LNCAP (cell line): Measurements from ENCODE around the gene CADM1.

Source experiments
- TF ChIP-seq, protein P1 (sequence below): fragments of 450-650 bp; IDR thresholded peaks from 2 replicates; pipeline ENCODE4 v1.5.1; 2017; ENCODE audit warnings: mild to moderate bottlenecking

The CADM1 gene

DNA sequence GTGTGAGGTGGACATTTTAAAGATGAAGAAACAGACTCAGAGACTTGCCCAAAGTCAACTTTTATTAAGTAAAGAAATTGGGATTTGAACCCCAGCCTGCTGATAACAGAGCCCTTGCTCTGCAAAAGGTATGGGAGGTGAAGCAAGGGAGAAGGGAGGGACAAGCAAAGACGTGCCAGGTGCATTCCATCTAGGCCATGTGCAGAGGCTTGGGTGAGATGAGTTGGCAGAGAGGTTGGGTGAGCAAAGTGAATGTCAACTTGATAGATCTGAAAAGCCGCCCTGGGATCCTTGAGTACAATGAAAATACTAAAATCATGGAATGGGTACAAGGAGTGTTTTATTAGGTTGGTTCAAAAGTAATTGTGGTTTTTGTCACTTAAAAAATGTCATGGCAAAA lies 341.3 kb downstream of the CADM1 start:
- TF ChIP-seq, protein P1, sequence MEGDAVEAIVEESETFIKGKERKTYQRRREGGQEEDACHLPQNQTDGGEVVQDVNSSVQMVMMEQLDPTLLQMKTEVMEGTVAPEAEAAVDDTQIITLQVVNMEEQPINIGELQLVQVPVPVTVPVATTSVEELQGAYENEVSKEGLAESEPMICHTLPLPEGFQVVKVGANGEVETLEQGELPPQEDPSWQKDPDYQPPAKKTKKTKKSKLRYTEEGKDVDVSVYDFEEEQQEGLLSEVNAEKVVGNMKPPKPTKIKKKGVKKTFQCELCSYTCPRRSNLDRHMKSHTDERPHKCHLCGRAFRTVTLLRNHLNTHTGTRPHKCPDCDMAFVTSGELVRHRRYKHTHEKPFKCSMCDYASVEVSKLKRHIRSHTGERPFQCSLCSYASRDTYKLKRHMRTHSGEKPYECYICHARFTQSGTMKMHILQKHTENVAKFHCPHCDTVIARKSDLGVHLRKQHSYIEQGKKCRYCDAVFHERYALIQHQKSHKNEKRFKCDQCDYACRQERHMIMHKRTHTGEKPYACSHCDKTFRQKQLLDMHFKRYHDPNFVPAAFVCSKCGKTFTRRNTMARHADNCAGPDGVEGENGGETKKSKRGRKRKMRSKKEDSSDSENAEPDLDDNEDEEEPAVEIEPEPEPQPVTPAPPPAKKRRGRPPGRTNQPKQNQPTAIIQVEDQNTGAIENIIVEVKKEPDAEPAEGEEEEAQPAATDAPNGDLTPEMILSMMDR, result no peak

DNA sequence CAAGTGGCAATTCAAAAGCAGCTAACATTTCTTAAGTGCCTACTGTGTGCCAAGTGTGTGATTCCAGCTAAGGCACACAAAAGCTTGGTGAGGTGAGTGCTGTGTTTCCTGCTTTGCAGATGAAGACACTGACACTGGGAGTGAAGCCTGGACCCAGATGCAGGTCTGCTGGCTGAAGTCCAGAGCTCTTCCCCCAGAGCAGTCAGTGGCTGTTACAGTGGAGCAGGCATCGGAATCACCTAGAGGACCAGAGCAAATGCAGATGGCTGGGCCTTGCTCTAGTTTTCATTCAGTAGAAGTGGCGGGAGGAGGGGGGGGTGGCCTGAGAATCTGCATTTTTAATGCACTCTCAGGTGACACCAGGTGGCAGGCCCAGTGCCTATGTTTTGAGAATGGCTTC lies 342.3 kb downstream of the CADM1 start:
- TF ChIP-seq, protein P1, result no peak

DNA sequence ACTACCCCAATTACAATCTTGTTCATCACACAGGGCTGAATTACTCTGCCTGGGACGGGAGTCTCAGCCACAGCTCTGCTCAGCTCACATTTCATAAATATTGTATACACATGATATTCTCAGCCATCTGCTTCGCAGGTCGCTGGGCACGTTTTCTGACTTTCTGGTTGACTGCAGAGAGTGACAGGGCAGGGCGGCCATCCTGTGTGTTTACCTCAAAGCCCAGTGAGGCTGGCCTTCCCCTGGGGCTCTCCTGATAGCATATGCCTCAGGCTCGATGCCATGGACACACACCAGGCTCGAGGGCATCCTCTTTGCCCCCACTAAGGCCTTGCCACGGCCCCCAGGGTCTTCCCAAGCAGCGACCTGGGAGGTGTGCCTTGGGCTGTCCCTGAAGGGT lies 345.0 kb downstream of the CADM1 start:
- TF ChIP-seq, protein P1, result no peak

DNA sequence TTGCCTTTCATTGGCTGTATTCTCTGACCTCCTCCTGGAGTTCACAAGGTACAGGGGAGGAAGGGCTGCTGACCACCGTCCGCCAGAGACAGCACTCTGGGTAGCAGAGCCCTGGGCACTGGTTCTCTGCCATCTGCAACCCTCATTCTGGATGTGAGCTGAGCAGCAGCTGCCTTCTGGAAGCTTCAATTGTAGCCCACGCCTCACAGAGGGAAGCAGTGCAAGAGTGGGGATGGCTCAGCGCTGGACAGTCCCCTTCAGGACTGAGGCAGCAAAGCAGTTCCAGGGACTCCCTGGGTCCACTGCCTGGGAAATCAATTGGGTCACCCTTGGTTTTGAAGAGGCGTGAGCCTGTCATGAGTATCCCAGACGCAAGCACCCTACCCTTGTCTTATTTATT lies 346.2 kb downstream of the CADM1 start:
- TF ChIP-seq, protein P1, result no peak

DNA sequence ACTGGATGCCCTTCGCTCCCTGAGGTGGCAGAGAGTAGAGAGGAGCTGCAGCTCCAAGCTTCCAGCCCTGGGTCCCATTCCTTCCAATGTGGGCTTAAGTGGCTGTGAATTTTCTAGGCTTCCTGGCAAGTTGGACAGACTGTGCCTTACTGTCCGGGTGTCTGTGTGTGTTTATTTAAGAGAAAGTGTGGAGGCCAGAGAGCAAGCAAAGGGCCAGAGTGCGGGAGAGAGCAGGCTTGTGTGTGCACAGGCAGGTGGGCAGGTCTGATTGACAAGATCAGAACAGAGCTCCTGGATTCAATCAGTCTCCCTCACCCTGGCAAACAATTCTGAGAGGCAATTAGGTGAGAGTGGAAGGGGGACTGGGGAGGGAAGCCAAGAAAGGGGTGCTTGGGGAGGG lies 347.0 kb downstream of the CADM1 start:
- TF ChIP-seq, protein P1, result no peak

DNA sequence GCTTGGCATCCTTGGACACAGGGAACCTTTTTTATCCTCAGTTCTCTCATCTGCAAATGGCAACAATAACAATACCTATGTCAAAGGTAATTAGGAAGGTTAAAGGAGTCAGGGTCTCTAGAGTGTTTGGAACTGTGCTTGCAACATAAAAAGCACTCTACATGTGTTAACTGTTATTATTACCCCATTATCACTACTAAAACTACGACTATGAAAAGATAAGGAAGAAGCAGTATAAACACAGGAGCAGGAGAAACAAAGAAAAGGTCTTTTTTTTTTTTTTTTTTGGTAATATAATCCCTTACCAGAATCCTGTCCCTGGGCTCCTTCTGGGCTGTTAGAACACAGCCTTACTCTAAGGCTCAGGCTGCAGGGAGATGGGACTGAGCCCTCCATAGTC lies 348.2 kb downstream of the CADM1 start:
- TF ChIP-seq, protein P1, result no peak

DNA sequence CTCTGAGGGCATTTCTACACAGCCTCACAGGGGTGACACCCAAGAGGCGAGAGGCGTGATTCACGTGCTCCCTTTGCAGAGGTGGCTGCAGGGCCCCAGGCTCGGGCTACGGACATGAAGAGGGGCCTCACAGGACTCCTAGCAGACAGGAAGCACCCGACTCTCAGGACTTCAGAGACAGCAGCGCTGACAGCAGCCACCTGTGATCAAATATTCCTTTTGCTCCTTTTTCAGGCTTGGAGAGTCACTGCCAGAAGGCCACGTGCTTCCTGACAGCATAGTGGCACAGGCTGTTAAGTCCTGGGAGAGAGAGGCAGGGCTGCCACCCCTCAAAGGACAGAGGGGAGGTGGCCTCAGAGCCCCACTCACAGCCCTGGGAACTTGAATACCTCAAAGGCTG lies 348.9 kb downstream of the CADM1 start:
- TF ChIP-seq, protein P1, result no peak

DNA sequence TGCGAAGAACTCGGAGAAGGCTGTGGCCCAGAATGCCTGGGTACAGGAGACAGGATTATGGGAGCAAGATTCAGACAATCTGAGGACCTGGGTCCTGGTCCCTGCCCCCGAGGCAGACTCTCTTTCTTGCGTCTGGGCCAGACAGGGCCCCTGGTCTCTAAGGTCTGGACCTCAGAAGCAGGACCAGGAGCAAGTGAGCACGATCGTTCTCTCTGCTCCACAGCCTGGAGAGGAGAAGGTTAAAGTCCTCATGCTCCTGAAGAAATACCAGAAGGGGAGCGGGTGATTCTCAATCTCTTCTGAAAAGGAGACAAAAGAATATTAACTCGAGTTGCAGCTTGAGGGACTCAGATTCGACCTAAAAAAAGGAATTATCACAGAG lies 349.9 kb downstream of the CADM1 start:
- TF ChIP-seq, protein P1, result no peak
